DND-41 (cell line): ENCODE results near the gene BTBD10.
"Not testable (repeated sequence)": the region's sequence is repeated elsewhere in the genome, so short reads cannot be mapped to it uniquely, and the experiment has no call there.

Source experiments
- ATAC-seq: fragments of 200-7000 bp; cut with Tn5 transposase; 3 replicates; pipeline ENCODE4 v1.9.1; 2021; ENCODE audit warnings: low read depth; ENCODE audit not compliant: insufficient read depth
- DNase-seq: peaks from one replicate; pipeline ENCODE4 v3.0.0-alpha.2; 2020
- H2AFZ ChIP-seq: 2 replicates; pipeline ENCODE4 v1.6.0; 2012; ENCODE audit warnings: low read depth, low read length
- H3K27ac ChIP-seq: 2 replicates; pipeline ENCODE4 v1.5.1; 2012; ENCODE audit warnings: low read length, inconsistent platforms
- H3K27me3 ChIP-seq: fragments of 200-600 bp; sonication (generic); 2 replicates; pipeline ENCODE4 v1.6.0; 2012; ENCODE audit warnings: low read length, mild to moderate bottlenecking, inconsistent platforms; ENCODE audit not compliant: insufficient read depth, poor library complexity
- H3K36me3 ChIP-seq: 2 replicates; pipeline ENCODE4 v1.5.1; 2012; ENCODE audit warnings: low read length, inconsistent platforms; ENCODE audit not compliant: insufficient read depth
- H3K4me1 ChIP-seq: 2 replicates; pipeline ENCODE4 v1.5.1; 2012; ENCODE audit warnings: mild to moderate bottlenecking, low read length; ENCODE audit not compliant: insufficient read depth
- H3K4me2 ChIP-seq: 2 replicates; pipeline ENCODE4 v1.6.0; 2012; ENCODE audit warnings: mild to moderate bottlenecking, moderate library complexity, low read length, inconsistent platforms; ENCODE audit not compliant: insufficient read depth
- H3K4me3 ChIP-seq, 2 experiments: fragments of 200-600 bp in 1 of 2; shearing (Covaris generic) in 1 of 2; 2 replicates each; pipeline ENCODE4 v1.5.1; 2012 to 2016; ENCODE audit warnings: inconsistent platforms in 2 of 2, low read length in 2 of 2, mild to moderate bottlenecking in 2 of 2, low read depth in 1 of 2, moderate library complexity in 1 of 2
- H3K79me2 ChIP-seq: 2 replicates; pipeline ENCODE4 v1.6.0; 2012; ENCODE audit warnings: low read length, inconsistent platforms; ENCODE audit not compliant: insufficient read depth
- H3K9ac ChIP-seq: 2 replicates; pipeline ENCODE4 v1.6.0; 2012; ENCODE audit warnings: low read depth, mild to moderate bottlenecking, inconsistent platforms, low read length, moderate library complexity
- H3K9me3 ChIP-seq: 2 replicates; pipeline ENCODE4 v1.5.1; 2012; ENCODE audit warnings: low read length, moderate library complexity, mild to moderate bottlenecking, inconsistent platforms; ENCODE audit not compliant: insufficient read depth, severe bottlenecking
- H4K20me1 ChIP-seq: 2 replicates; pipeline ENCODE4 v1.6.0; 2012; ENCODE audit warnings: low read length; ENCODE audit not compliant: insufficient read depth
- EZH2 ChIP-seq: IDR thresholded peaks from 3 replicates; pipeline ENCODE4 v1.6.1; 2012; ENCODE audit warnings: borderline replicate concordance, low read depth, mild to moderate bottlenecking, moderate library complexity, low read length, inconsistent platforms; ENCODE audit not compliant: severe bottlenecking
- TF ChIP-seq, protein P1 (sequence below): IDR thresholded peaks from 2 replicates; pipeline ENCODE4 v1.5.1; 2012; ENCODE audit warnings: borderline replicate concordance, low read length, moderate library complexity, mild to moderate bottlenecking; ENCODE audit not compliant: poor library complexity, severe bottlenecking; ENCODE audit errors: extremely low read depth

BTBD10 gene

GRCh38 chr11:13440100-13440855 is 22.7 kb downstream of the BTBD10 start:
- Histone ChIP-seq H3K79me2 (peaks cover 19% of the 10 kb centered on the region; the same call in 1 of the 2 replicates), H3K36me3 (no peaks in the 10 kb centered on the region), H2AFZ (no peak overlapping the region), H3K4me2 (no peak overlapping the region), H3K27ac (no peak overlapping the region), H3K9me3 (no peaks in the 10 kb centered on the region), H3K4me3 (no peak overlapping the region), H3K9ac (no peak overlapping the region), H3K27me3 (no peaks in the 10 kb centered on the region), H3K4me1 (no peaks in the 10 kb centered on the region), H4K20me1 (peaks cover 8% of the 10 kb centered on the region; the same call in 1 of the 2 replicates)
- no peak for DNase-seq
- TF ChIP-seq, protein P1, sequence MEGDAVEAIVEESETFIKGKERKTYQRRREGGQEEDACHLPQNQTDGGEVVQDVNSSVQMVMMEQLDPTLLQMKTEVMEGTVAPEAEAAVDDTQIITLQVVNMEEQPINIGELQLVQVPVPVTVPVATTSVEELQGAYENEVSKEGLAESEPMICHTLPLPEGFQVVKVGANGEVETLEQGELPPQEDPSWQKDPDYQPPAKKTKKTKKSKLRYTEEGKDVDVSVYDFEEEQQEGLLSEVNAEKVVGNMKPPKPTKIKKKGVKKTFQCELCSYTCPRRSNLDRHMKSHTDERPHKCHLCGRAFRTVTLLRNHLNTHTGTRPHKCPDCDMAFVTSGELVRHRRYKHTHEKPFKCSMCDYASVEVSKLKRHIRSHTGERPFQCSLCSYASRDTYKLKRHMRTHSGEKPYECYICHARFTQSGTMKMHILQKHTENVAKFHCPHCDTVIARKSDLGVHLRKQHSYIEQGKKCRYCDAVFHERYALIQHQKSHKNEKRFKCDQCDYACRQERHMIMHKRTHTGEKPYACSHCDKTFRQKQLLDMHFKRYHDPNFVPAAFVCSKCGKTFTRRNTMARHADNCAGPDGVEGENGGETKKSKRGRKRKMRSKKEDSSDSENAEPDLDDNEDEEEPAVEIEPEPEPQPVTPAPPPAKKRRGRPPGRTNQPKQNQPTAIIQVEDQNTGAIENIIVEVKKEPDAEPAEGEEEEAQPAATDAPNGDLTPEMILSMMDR: no peak
- TF ChIP-seq EZH2: no peak
- ATAC-seq: no peak

GRCh38 chr11:13438291-13438690 is 24.7 kb downstream of the BTBD10 start:
- DNase-seq: no peak
- Histone ChIP-seq H3K4me3 (no peak overlapping the region), H3K4me2 (no peak overlapping the region), H2AFZ (no peak overlapping the region), H3K36me3 (no peaks in the 10 kb centered on the region), H3K9me3 (no peaks in the 10 kb centered on the region), H4K20me1 (0 out of 2 replicates have a peak, but pooled peaks cover 5% of the 10 kb centered on the region), H3K79me2 (peaks cover 12% of the 10 kb centered on the region; the same call in 1 of the 2 replicates), H3K4me1 (no peaks in the 10 kb centered on the region), H3K27me3 (no peaks in the 10 kb centered on the region), H3K27ac (no peak overlapping the region), H3K9ac (no peak overlapping the region)
- TF ChIP-seq, protein P1: no peak
- TF ChIP-seq EZH2: no peak
- ATAC-seq: no peak

- not testable (repeated sequence) for H3K4me3 ChIP-seq, H3K4me2 ChIP-seq, H2AFZ ChIP-seq, H3K9me3 ChIP-seq, H3K27ac ChIP-seq, H4K20me1 ChIP-seq, H3K79me2 ChIP-seq, H3K27me3 ChIP-seq, DNase-seq, H3K9ac ChIP-seq, H3K4me1 ChIP-seq, H3K36me3 ChIP-seq, ATAC-seq
These were observed 26.2 kb downstream of the BTBD10 start for GRCh38 chr11:13436836-13437235.

DNA sequence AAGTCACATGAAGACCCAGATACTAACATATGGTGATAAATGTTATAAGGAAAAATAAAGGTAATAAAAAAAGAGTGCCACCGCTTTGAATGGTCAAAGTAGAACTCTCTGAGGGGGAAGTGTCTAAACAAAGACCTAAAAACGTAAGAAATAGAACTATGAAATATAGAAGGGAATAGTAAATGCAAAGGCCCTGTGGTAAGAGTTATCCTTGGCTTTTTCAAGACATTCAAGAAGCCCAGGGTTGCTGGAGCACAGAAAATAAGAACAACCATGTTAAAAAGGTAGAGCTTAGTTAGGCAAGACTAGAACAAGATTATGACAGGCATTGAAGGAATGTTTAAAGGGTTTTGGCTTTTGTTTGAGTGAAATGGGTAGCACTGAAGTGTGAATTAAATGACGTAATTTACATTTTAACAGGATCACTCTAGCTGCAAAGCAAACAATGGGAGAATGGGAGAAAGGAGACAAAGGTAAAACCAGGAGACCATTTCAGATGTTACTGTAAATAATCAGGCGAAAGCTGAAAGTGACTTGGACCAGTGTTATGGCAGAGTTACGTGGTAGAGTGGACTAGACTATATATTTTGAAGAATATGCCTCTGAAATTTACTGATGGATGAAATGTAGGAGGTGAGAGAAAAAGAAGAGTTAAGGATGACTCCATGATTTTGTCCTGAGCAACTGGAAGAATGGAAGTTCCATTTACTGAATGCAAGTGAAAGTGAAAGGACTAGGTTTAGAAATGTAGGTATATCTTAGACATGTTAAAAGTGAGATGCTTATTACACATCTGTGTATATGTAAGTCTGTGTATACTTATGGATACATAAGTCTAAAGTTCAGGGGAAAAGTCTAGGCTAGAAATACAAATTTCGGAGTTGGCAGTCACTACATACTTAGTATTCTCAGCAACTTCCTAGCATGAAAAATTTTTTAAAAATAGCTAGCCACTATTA is 28.5 kb downstream of the BTBD10 start:
- H4K20me1 ChIP-seq: 0 out of 2 replicates have a peak, but pooled peaks cover 5% of the 10 kb centered on the region
- 0 out of 2 replicates have a peak, but pooled peaks cover 12% of the 10 kb centered on the region for H3K79me2 ChIP-seq
- H2AFZ ChIP-seq: no peak overlapping the region

More for the DNA sequence above, 28.5 kb downstream of the BTBD10 start:
- Histone ChIP-seq H3K4me1 (no peaks in the 10 kb centered on the region), H3K9me3 (no peaks in the 10 kb centered on the region), H3K4me2 (no peak overlapping the region), H3K9ac (no peak overlapping the region), H3K4me3 (no peak overlapping the region), H3K27me3 (no peaks in the 10 kb centered on the region), H3K27ac (no peak overlapping the region), H3K36me3 (no peaks in the 10 kb centered on the region)
- DNase-seq (no peak), ATAC-seq (no peak; the same call in 2 of the 3 replicates)
- TF ChIP-seq EZH2: no peak
- TF ChIP-seq, protein P1: no peak
